Trophoblast cell (in vitro differentiated cells and primary cell): ENCODE measurements around the gene PSMF1.

Source experiments
- DNase-seq, 2 donors: peaks; one replicate each; pipeline ENCODE4 v3.0.0-alpha.2; 2016
- H2AFZ ChIP-seq: 2 replicates; pipeline ENCODE4 v1.6.1; 2013; ENCODE audit warnings: low read length, moderate library complexity, mild to moderate bottlenecking; ENCODE audit not compliant: insufficient read depth, poor library complexity
- H2AK5ac ChIP-seq: 2 replicates; pipeline ENCODE4 v1.6.1; 2013; ENCODE audit warnings: mild to moderate bottlenecking, low read length
- H2BK120ac ChIP-seq: 2 replicates; pipeline ENCODE4 v1.6.1; 2013; ENCODE audit warnings: low read length, mild to moderate bottlenecking, moderate library complexity; ENCODE audit not compliant: insufficient read depth, poor library complexity
- H2BK12ac ChIP-seq: 2 replicates; pipeline ENCODE4 v1.6.1; 2013; ENCODE audit warnings: mild to moderate bottlenecking, low read length, moderate library complexity
- H2BK5ac ChIP-seq: 2 replicates; pipeline ENCODE4 v1.6.1; 2013; ENCODE audit warnings: low read length, low read depth, moderate library complexity, mild to moderate bottlenecking; ENCODE audit not compliant: poor library complexity
- H3K14ac ChIP-seq: 2 replicates; pipeline ENCODE4 v1.6.1; 2013; ENCODE audit warnings: mild to moderate bottlenecking, low read length
- H3K18ac ChIP-seq: 2 replicates; pipeline ENCODE4 v1.6.1; 2013; ENCODE audit warnings: mild to moderate bottlenecking, low read length
- H3K23ac ChIP-seq: 2 replicates; pipeline ENCODE4 v1.6.1; 2013; ENCODE audit warnings: low read length
- H3K27ac ChIP-seq: 2 replicates; pipeline ENCODE4 v1.5.1; 2013; ENCODE audit warnings: low read depth, mild to moderate bottlenecking, inconsistent platforms, low read length, moderate library complexity
- H3K27me3 ChIP-seq: 2 replicates; pipeline ENCODE4 v1.6.1; 2013; ENCODE audit warnings: inconsistent platforms, mild to moderate bottlenecking, low read length, moderate library complexity; ENCODE audit not compliant: insufficient read depth
- H3K36me3 ChIP-seq, 2 experiments: 1 replicate in 1 of 2; 2 replicates in 1 of 2; pipeline ENCODE4 v1.6.1; 2013; ENCODE audit warnings: low read length in 2 of 2, mild to moderate bottlenecking in 2 of 2, moderate library complexity in 1 of 2; ENCODE audit not compliant: insufficient read depth in 2 of 2, control insufficient read depth in 1 of 2
- H3K4ac ChIP-seq: 2 replicates; pipeline ENCODE4 v1.6.1; 2013; ENCODE audit warnings: low read depth, mild to moderate bottlenecking, low read length, moderate library complexity
- H3K4me1 ChIP-seq, 2 experiments: 1 replicate in 1 of 2; 2 replicates in 1 of 2; pipeline ENCODE4 v1.6.1; 2013; ENCODE audit warnings: low read length in 2 of 2, mild to moderate bottlenecking in 2 of 2, moderate library complexity in 1 of 2; ENCODE audit not compliant: insufficient read depth in 2 of 2, control insufficient read depth in 1 of 2
- H3K4me2 ChIP-seq: 2 replicates; pipeline ENCODE4 v1.6.1; 2013; ENCODE audit warnings: inconsistent platforms, mild to moderate bottlenecking, low read length, moderate library complexity
- H3K4me3 ChIP-seq: 2 replicates; pipeline ENCODE4 v1.5.1; 2013; ENCODE audit warnings: mild to moderate bottlenecking, low read depth, low read length, inconsistent platforms
- H3K79me1 ChIP-seq: one replicate; pipeline ENCODE4 v1.6.1; 2013; ENCODE audit warnings: low read length
- H3K79me2 ChIP-seq: 2 replicates; pipeline ENCODE4 v1.6.1; 2013; ENCODE audit warnings: low read length, mild to moderate bottlenecking; ENCODE audit not compliant: control insufficient read depth, insufficient read depth, poor library complexity
- H3K9ac ChIP-seq: 2 replicates; pipeline ENCODE4 v1.6.1; 2013; ENCODE audit warnings: mild to moderate bottlenecking, low read length
- H3K9me3 ChIP-seq: 2 replicates; pipeline ENCODE4 v1.6.1; 2013; ENCODE audit warnings: low read depth, mild to moderate bottlenecking, control low read depth, inconsistent platforms, low read length; ENCODE audit not compliant: insufficient read depth
- H4K12ac ChIP-seq: 2 replicates; pipeline ENCODE4 v1.6.1; 2013; ENCODE audit warnings: low read depth, mild to moderate bottlenecking, low read length, moderate library complexity
- H4K8ac ChIP-seq: 2 replicates; pipeline ENCODE4 v1.6.1; 2013; ENCODE audit warnings: low read depth, mild to moderate bottlenecking, low read length, moderate library complexity
- H4K91ac ChIP-seq: one replicate; pipeline ENCODE4 v1.6.1; 2013; ENCODE audit warnings: low read depth, mild to moderate bottlenecking, low read length, moderate library complexity
- WGBS: extraction: QIAGEN DNeasy Blood & Tissue Kit; methylation state at CpG from one replicate; pipeline ENCODE4 v1.1.7; 2013; ENCODE audit warnings: missing lambda C conversion rate; ENCODE audit not compliant: insufficient read length, insufficient coverage; ENCODE audit errors: extremely low coverage; 5-methylcytosine and 5-hydroxymethylcytosine counted together

PSMF1 gene

GRCh38 chr20:1105599-1106194, 12.7 kb upstream of the PSMF1 start:
- H3K4ac ChIP-seq = no peak overlapping the region
- H3K9ac ChIP-seq = no peak overlapping the region
- no peaks in the 10 kb centered on the region for H3K9me3 ChIP-seq
- no peak overlapping the region for H2AK5ac ChIP-seq
- H3K14ac ChIP-seq = no peak overlapping the region
- H3K4me1 ChIP-seq = no peaks in the 10 kb centered on the region
- DNase-seq = no peak
- H2BK5ac ChIP-seq = no peak overlapping the region
- no peak overlapping the region for H3K23ac ChIP-seq
- no peak overlapping the region for H2BK12ac ChIP-seq
- no peaks in the 10 kb centered on the region for H3K79me1 ChIP-seq
- no peak overlapping the region for H3K4me3 ChIP-seq
- no peak overlapping the region for H3K27ac ChIP-seq
- no peaks in the 10 kb centered on the region for H3K27me3 ChIP-seq
- H3K18ac ChIP-seq = no peak overlapping the region
- H4K8ac ChIP-seq = no peak overlapping the region
- no peak overlapping the region for H2BK120ac ChIP-seq
- H4K91ac ChIP-seq = no peak overlapping the region
- no peaks in the 10 kb centered on the region for H3K36me3 ChIP-seq
- no CpG with 5 or more reads among the region's 6 CpGs for WGBS
- H4K12ac ChIP-seq = no peak overlapping the region
- H3K79me2 ChIP-seq = no peaks in the 10 kb centered on the region
- no peak overlapping the region for H3K4me2 ChIP-seq
- H2AFZ ChIP-seq = no peak overlapping the region

GRCh38 chr20:1107176-1107575, 11.2 kb upstream of the PSMF1 start:
- H4K12ac ChIP-seq = no peak overlapping the region
- no peak overlapping the region for H3K4me2 ChIP-seq
- H3K79me2 ChIP-seq = no peaks in the 10 kb centered on the region
- DNase-seq = no peak
- no peaks in the 10 kb centered on the region for H3K36me3 ChIP-seq
- no peak overlapping the region for H3K18ac ChIP-seq
- H3K23ac ChIP-seq = no peak overlapping the region
- no peaks in the 10 kb centered on the region for H3K4me1 ChIP-seq
- no peak overlapping the region for H2AFZ ChIP-seq
- H3K9ac ChIP-seq = no peak overlapping the region
- no peak overlapping the region for H3K4me3 ChIP-seq
- H4K91ac ChIP-seq = no peak overlapping the region
- no peaks in the 10 kb centered on the region for H3K27me3 ChIP-seq
- no peak overlapping the region for H2AK5ac ChIP-seq
- H3K79me1 ChIP-seq = no peaks in the 10 kb centered on the region
- no peak overlapping the region for H2BK120ac ChIP-seq
- WGBS = no CpG with 5 or more reads among the region's 3 CpGs
- H3K4ac ChIP-seq = no peak overlapping the region
- no peak overlapping the region for H2BK12ac ChIP-seq
- no peak overlapping the region for H2BK5ac ChIP-seq
- H3K27ac ChIP-seq = no peak overlapping the region
- no peak overlapping the region for H4K8ac ChIP-seq
- H3K9me3 ChIP-seq = no peaks in the 10 kb centered on the region
- H3K14ac ChIP-seq = no peak overlapping the region

- H3K79me1 ChIP-seq = no peaks in the 10 kb centered on the region
- H3K18ac ChIP-seq = no peak overlapping the region
- H3K14ac ChIP-seq = no peak overlapping the region
- no peaks in the 10 kb centered on the region for H3K36me3 ChIP-seq
- no peaks in the 10 kb centered on the region for H3K9me3 ChIP-seq
- H4K12ac ChIP-seq = no peak overlapping the region
- H4K91ac ChIP-seq = no peak overlapping the region
- H3K27me3 ChIP-seq = no peaks in the 10 kb centered on the region
- H3K27ac ChIP-seq = no peak overlapping the region
- no peak overlapping the region for H3K23ac ChIP-seq
- no CpG with 5 or more reads among the region's 5 CpGs for WGBS
- H2BK5ac ChIP-seq = no peak overlapping the region
- no peak overlapping the region for H2BK120ac ChIP-seq
- H3K4ac ChIP-seq = no peak overlapping the region
- DNase-seq = peak; percentile 27 to 71
- no peak overlapping the region for H2AK5ac ChIP-seq
- H4K8ac ChIP-seq = no peak overlapping the region
- H3K4me2 ChIP-seq = no peak overlapping the region
- no peaks in the 10 kb centered on the region for H3K4me1 ChIP-seq
- no peak overlapping the region for H2BK12ac ChIP-seq
- H2AFZ ChIP-seq = no peak overlapping the region
- no peak overlapping the region for H3K9ac ChIP-seq
- H3K79me2 ChIP-seq = no peaks in the 10 kb centered on the region
- no peak overlapping the region for H3K4me3 ChIP-seq
These were observed 9.9 kb upstream of the PSMF1 start for GRCh38 chr20:1108437-1108920.

GRCh38 chr20:1112908-1113307, 5.5 kb upstream of the PSMF1 start:
- Histone ChIP-seq H3K14ac (no peak overlapping the region), H2BK5ac (no peak overlapping the region), H4K91ac (no peak overlapping the region), H2AFZ (no peak overlapping the region), H3K23ac (no peak overlapping the region), H2BK12ac (no peak overlapping the region), H3K36me3 (no peaks in the 10 kb centered on the region), H3K79me1 (no peaks in the 10 kb centered on the region), H2BK120ac (no peak overlapping the region), H3K27me3 (no peaks in the 10 kb centered on the region), H3K4ac (no peak overlapping the region), H3K27ac (no peak overlapping the region), H3K9me3 (no peaks in the 10 kb centered on the region), H2AK5ac (no peak overlapping the region), H3K4me1 (peaks cover 0 to 2% of the 10 kb centered on the region in 2 experiments), H4K12ac (no peak overlapping the region), H4K8ac (no peak overlapping the region), H3K79me2 (no peaks in the 10 kb centered on the region), H3K18ac (no peak overlapping the region), H3K9ac (no peak overlapping the region), H3K4me3 (peak overlapping the region; percentile 8), H3K4me2 (no peak overlapping the region)
- WGBS = no CpG with 5 or more reads among the region's 5 CpGs
- no peak for DNase-seq
